Transverse colon (tissue), 4 donors: Measurements from ENCODE around the gene NPAS4. TPM values are rescaled to one million over a fixed set of nuclear protein-coding genes. Genes with fewer than 3 reads are reported as not detected.

Experiments
- DNase-seq: peaks from one replicate; pipeline ENCODE4 v3.0.0-alpha.2; 2019
- H3K27ac ChIP-seq, 4 donors: fragments of 200-600 bp; sonication (generic); 2 replicates each; pipeline ENCODE4 v1.5.1; 2016 to 2018; ENCODE audit warnings: inconsistent platforms in 4 of 4
- H3K27me3 ChIP-seq: fragments of 200-600 bp; sonication (generic); 2 replicates; pipeline ENCODE4 v1.5.1; 2017; ENCODE audit warnings: inconsistent platforms
- H3K36me3 ChIP-seq, 4 donors: fragments of 200-600 bp; sonication (generic); 2 replicates each; pipeline ENCODE4 v1.5.1; 2017 to 2019; ENCODE audit warnings: inconsistent platforms in 4 of 4
- H3K4me1 ChIP-seq, 4 donors: fragments of 200-600 bp; sonication (generic); 2 replicates each; pipeline ENCODE4 v1.5.1; 2017 to 2020; ENCODE audit warnings: inconsistent platforms in 4 of 4
- H3K4me3 ChIP-seq, 4 donors: fragments of 200-600 bp; sonication (generic); 1 replicate in 1 of 4; 2 replicates in 3 of 4; pipeline versions ENCODE4 v1.5.1 to v1.6.1; 2017 to 2019; ENCODE audit warnings: inconsistent platforms in 4 of 4
- H3K9me3 ChIP-seq, 2 donors: fragments of 200-600 bp; sonication (generic); 2 replicates each; pipeline ENCODE4 v1.5.1; 2017 to 2019; ENCODE audit warnings: inconsistent platforms in 2 of 2
- CTCF ChIP-seq, 5 experiments: fragments of 200-600 bp in 3 of 5; fragments of 450-650 bp in 2 of 5; sonication (generic) in 3 of 5; IDR thresholded peaks; 1 replicate in 2 of 5; 2 replicates in 3 of 5; pipeline ENCODE4 v1.5.1; 2016 to 2017; ENCODE audit warnings: antibody characterized with exemption in 5 of 5, inconsistent platforms in 3 of 5, mild to moderate bottlenecking in 2 of 5, moderate library complexity in 1 of 5
- EP300 ChIP-seq: sonication (generic); formaldehyde crosslinking; IDR thresholded peaks from one replicate; pipeline ENCODE4 v1.6.1; 2017; ENCODE audit warnings: antibody characterized with exemption, low read depth
- POLR2A ChIP-seq: fragments of 450-650 bp; IDR thresholded peaks from one replicate; pipeline ENCODE4 v1.6.1; 2016; ENCODE audit warnings: antibody characterized with exemption, mild to moderate bottlenecking, moderate library complexity
- POLR2AphosphoS5 ChIP-seq, 3 donors: sonication (generic); formaldehyde crosslinking; IDR thresholded peaks; one replicate each; pipeline ENCODE4 v1.6.1; 2016; ENCODE audit warnings: antibody characterized with exemption in 3 of 3
- WGBS, 2 donors: methylation state at CpG; one replicate each; pipeline ENCODE4 v1.1.5; 2018; ENCODE audit warnings: low coverage in 1 of 2; 5-methylcytosine and 5-hydroxymethylcytosine counted together
- in situ Hi-C, 4 donors: fragments of 200-750 bp; cut with MboI; loops; one replicate each; pipeline versions ENCODE4 v1.15.0 to v1.15.1; 2017; ENCODE audit warnings: low sequenced_read_pairs in 3 of 4, low pct_ligation_motif_present in 1 of 4, low pct_unique_long_range_greater_than_20kb in 1 of 4
- intact Hi-C: fragments of 100-400 bp; cut with DNase I; formaldehyde crosslinking; loops from one replicate; pipeline ENCODE4 v1.15.1; 2023; ENCODE audit warnings: low total_unique reads
- total RNA-seq, 4 donors: library from RNA; depleted of rRNA; stranded (reverse); fragments of >200 nt; gene quantifications; one replicate each; pipeline ENCODE4 v1.1.0, GENCODE V29; 2016

NPAS4 gene
- total RNA-seq, 4 donors from 2014 or later, result 0.16 TPM; not detected in 3

DNA sequence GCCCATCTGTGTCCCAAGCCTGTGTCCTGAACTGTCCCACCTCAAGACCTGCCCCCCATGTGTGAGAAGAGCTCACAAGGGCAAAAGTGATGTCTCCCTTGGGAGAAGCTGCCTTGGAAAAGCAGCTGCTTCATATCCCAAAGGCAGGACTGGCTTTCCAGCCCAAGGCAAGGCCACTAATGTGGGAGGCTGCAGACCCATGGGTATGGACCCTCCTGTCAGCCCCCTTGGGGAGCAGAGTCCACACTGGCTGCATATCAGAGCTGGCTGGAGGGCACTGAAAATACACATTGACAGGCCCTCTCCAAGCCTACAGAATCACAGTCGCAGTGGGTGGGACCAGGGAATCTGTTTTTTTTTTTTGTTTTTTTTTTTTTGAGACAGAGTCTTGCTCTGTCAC lies 48.6 kb downstream of the NPAS4 start:
- peaks cover 9 to 20% (median 14%) of the 10 kb centered on the region in 4 donors for H3K4me1 ChIP-seq
- WGBS, 2 donors, result 100% methylated on average over 1 of the region's 1 CpG; no CpG with 5 or more reads in 1 of the 2 donors
- H3K27me3 ChIP-seq, result no peaks in the 10 kb centered on the region

DNA sequence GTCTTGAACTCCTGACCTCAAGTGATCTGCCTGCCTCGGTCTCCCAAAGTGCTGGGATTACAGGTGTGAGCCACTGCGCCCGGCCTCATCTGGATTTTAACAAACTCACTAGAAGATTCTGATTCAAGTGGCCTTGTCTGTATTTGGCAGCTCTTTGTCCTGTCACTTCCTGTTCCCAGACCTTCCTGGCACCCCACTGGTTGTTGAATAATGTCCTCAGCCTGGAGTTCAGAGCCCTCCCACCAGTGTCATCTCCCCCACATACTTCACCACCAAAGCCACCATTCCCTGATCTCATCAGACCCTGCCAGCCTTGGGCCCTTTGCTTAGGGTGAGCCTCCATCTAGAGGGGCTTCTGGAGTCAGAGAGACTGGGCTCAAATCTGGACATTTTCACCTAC lies 49.2 kb downstream of the NPAS4 start:
- no peak for DNase-seq
- WGBS, 2 donors, result 97% methylated on average over 3 of the region's 3 CpGs; no CpG with 5 or more reads in 1 of the 2 donors
- intact Hi-C loops, result no loop called here
- Histone ChIP-seq H3K4me3 (no peak overlapping the region), H3K27me3 (no peaks in the 10 kb centered on the region), H3K4me1 (peaks cover 9 to 20% (median 14%) of the 10 kb centered on the region in 4 donors), H3K9me3 (no peaks in the 10 kb centered on the region), H3K36me3 (no peaks in the 10 kb centered on the region), H3K27ac (no peak overlapping the region)
- in situ Hi-C loops, result no loop called here
- TF ChIP-seq POLR2A (no peak), POLR2AphosphoS5 (IDR thresholded peaks at IDR 0.05) (no peak), CTCF (IDR thresholded peaks at IDR 0.05) (no peak), EP300 (no peak)

More for the DNA sequence above, 48.6 kb downstream of the NPAS4 start:
- TF ChIP-seq CTCF (IDR thresholded peaks at IDR 0.05), result no peak
- no peak for TF ChIP-seq POLR2AphosphoS5 (IDR thresholded peaks at IDR 0.05)
- no peak for TF ChIP-seq EP300
- TF ChIP-seq POLR2A, result no peak
- intact Hi-C loops, result no loop called here
- H3K36me3 ChIP-seq, result no peaks in the 10 kb centered on the region
- H3K9me3 ChIP-seq, result no peaks in the 10 kb centered on the region
- DNase-seq, result no peak
- in situ Hi-C loops, result no loop called here
- no peak overlapping the region for H3K27ac ChIP-seq
- no peak overlapping the region for H3K4me3 ChIP-seq

DNA sequence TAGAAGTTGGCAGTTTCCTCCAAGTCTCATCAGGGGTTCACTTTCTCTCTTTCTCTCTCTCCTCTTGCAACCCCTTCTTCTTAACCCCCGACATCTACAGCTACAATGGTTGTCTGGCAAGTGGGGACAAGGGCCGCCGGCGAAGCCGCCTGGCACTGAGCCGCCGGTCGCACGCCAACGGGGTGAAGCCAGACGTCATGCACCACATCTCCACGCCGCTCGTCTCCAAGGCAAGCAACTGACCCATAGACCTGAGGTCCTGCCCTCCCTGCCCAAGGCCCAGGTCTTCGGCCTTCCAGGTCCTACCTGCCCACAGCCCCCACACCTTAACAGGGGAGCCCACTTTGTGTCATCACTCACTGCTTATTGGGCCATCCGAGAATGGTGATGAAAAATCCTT lies 50.3 kb downstream of the NPAS4 start:
- H3K36me3 ChIP-seq, result no peaks in the 10 kb centered on the region
- H3K9me3 ChIP-seq, result no peaks in the 10 kb centered on the region
- peaks cover 9 to 15% (median 12%) of the 10 kb centered on the region in 4 donors for H3K4me1 ChIP-seq
- intact Hi-C loops (no loop called here), in situ Hi-C loops (no loop called here)
- H3K4me3 ChIP-seq, result no peak overlapping the region
- 95 to 100% methylated on average over 3 to 16 of the region's 16 CpGs for WGBS, 2 donors
- no peak overlapping the region for H3K27ac ChIP-seq
- no peak for DNase-seq
- H3K27me3 ChIP-seq, result no peaks in the 10 kb centered on the region
- no peak for TF ChIP-seq CTCF (IDR thresholded peaks at IDR 0.05)
- no peak for TF ChIP-seq EP300
- TF ChIP-seq POLR2AphosphoS5 (IDR thresholded peaks at IDR 0.05), result no peak
- no peak for TF ChIP-seq POLR2A

DNA sequence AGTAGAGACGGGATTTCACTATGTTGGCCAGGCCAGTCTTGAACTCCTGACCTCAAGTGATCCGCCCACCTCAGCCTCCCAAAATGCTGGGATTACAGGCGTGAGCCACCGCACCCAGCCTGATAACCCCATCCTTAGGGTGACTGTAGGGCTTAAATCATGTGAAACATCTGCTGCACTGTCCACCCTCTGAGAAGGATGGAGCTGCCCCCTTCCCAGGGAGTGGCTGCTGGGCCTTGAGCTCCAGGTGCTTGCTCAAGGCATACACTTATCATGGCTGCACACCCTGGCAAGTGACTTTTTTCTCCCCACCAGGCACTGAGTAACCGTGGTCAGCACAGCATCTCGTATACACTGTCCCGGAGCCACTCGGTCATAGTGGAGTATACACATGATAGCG lies 51.2 kb downstream of the NPAS4 start:
- 95% methylated on average over 9 of the region's 9 CpGs; no CpG with 5 or more reads in 1 of the 2 donors for WGBS, 2 donors
- in situ Hi-C loops, result no loop called here
- intact Hi-C loops, result no loop called here
- DNase-seq, result no peak
- H3K4me3 ChIP-seq, result no peak overlapping the region
- no peaks in the 10 kb centered on the region for H3K9me3 ChIP-seq
- H3K36me3 ChIP-seq, result no peaks in the 10 kb centered on the region
- H3K27me3 ChIP-seq, result no peaks in the 10 kb centered on the region
- no peak overlapping the region for H3K27ac ChIP-seq
- peaks cover 9 to 11% (median 11%) of the 10 kb centered on the region in 4 donors for H3K4me1 ChIP-seq
- no peak for TF ChIP-seq EP300
- TF ChIP-seq POLR2AphosphoS5 (IDR thresholded peaks at IDR 0.05), result no peak
- TF ChIP-seq POLR2A, result no peak
- TF ChIP-seq CTCF (IDR thresholded peaks at IDR 0.05), result no peak
